Measurements from ENCODE around the gene SEC14L3.

The SEC14L3 gene

DNA sequence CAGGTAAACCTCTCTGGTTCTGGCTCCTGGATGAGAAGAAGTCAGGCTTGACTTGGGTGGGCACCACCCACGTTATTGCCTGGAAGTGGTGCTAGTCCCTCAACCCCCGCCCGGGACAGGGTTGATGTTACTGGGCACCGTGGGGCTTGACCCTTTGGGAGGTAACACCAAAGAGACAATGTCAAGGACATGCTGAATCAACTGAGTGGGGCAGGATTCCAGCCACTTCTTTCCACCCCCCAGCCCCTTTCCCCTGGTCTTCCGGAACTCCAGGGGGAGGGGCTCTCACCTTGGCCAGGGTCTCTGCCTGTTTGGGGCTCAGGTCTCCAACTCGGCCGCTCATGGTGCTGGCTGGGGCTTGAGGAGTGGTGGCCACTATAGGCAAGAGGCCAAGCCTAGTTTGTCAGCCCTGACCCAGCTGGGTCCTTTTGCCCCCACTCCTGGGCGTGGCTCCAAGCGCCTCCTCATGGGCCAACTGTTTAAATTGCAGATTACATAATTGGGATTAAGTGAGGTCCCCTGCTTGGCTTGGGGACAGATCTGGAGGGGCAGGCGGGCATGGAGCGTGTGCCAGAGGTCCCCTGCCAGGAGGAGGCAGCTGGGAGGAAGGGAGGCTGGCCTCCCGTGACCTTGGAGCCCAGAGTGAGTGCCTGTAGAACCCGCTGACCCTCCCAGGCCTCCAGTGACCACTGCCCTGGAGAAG lies at the start of gene SEC14L3:
TSS of gene SEC14L3 (minus strand) at position 402 of the 703 bp plus-strand sequence. CDS start at position 343, 59 bp downstream.
- DNase-seq: no peak

- no peak for DNase-seq
Measured at GRCh38 chr22:30519842-30520425, 48.1 kb upstream of the SEC14L3 start.

- DNase-seq: no peak
Measured at GRCh38 chr22:30516731-30517130, 44.9 kb upstream of the SEC14L3 start.

DNA sequence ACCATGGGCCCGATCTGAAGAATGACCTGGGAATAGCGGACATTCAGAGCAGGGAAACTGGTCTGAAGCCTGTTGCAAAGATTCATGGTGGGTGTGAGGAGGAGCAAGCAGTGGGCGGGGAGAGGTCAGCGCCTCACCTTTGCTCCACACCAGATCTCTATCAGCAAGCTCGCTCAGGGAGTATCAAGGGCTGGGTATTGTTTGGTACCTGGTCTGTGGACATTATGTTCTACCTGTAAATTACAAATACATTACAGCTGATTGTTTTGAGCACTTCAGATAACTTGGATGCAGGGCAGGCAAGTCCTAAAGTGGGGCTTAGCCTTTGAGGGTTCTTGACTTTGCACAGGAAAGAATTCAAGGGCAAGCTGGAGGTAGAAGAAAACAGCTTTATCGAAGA lies 44.5 kb upstream of the SEC14L3 start:
- DNase-seq: no peak

GRCh38 chr22:30514252-30514651 lies 42.4 kb upstream of the SEC14L3 start:
- no peak for DNase-seq

DNA sequence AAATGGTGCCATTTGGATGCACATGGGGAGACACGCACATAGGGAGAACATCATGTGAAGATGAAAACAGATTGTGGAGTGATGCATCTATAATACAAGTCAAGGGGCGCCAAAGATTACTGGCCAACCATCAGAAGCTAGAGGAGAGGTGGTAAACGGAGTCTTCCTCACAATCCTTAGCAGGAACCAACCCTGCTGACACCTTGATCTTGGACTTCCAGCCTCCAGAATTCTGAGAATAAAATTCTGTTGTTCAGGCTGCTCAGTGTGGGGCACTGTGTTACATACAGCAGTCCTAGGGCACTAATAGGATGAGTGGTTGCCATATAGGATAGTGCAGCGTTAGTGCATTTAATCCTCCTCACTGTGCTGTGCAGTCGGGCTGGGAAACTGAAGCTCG lies 41.6 kb upstream of the SEC14L3 start:
- no peak for DNase-seq

DNA sequence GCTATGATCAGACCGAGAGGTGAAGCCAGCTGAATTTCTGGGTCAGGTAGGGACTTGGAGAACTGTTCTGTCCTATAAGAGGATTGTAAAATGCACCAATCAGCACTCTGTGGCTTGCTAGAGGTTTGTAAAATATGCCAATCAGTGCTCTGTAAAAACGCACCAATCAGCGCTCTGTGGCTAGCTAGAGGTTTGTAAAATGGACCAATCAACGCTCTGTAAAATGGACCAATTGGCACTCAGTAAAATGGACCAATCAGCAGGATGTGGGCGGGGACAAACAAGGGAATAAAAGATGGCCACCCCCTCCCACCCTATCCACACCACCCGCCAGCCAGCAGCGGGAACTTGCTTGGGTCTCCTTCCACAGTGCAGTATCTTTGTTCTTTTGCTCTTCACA lies 40.1 kb upstream of the SEC14L3 start:
- no peak for DNase-seq

DNA sequence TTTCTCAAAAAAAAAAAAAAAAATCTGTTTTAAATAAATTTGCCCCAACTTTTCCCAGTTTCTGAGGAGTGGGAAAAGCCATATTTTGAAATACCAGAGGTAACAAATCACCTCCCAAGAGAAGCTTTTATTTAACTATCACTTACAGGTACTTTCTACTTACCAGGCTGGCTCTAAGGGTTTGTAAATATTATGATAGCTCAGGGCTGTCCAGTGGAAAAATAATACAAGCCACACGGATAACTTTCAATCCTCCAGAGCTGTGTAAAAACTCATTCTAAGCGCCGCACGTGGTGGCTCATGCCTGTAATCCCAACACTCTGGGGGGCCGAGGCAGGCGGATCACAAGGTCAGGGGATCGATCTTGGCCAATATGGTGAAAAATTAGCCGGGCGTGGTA lies 39.3 kb upstream of the SEC14L3 start:
- DNase-seq: no peak

GRCh38 chr22:30508216-30508615 lies 36.4 kb upstream of the SEC14L3 start:
- no peak for DNase-seq

DNA sequence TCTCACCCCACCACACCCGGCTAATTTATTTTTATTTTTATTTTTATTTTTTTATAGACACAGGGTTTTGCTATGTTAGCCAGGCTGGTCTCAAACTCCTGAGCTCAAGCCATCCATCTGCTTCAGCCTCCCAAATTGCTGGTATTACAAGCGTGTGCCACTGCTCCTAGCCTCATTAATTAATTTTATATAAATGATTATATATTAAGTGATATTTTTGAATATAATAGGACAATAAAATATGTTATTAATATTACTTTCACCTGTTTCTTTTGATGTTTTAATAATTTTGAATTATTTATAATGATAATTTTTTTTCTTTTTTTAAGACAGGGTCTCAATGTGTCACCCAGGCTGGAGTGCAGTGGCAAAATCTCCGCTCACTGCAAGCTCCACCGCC lies 35.9 kb upstream of the SEC14L3 start:
- DNase-seq: no peak

- DNase-seq: no peak
Measured at GRCh38 chr22:30506507-30506968, 34.7 kb upstream of the SEC14L3 start.

GRCh38 chr22:30503551-30503950 lies 31.7 kb upstream of the SEC14L3 start:
- DNase-seq: no peak

DNA sequence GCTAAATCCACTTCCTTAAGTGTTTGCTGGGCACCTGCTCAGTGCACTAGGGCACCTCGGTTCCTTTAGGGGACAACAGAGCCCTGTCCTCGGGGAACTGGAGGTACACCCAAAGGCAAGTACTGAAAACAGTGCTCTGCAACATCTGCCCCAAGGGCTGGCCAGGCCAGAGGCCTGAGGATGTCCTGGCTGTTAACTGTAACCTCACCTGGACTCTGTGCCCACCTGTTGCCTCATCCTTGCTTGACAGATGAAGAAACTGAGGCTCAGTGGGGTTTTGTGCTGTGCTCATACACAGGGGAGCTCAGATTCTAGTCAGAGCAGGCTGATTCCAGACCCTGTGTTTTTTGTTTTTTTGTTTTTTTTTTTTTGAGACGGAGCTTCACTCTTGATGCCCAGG lies 31.1 kb upstream of the SEC14L3 start:
- DNase-seq: no peak

- DNase-seq: no peak
Measured at GRCh38 chr22:30502153-30502552, 30.3 kb upstream of the SEC14L3 start.

DNA sequence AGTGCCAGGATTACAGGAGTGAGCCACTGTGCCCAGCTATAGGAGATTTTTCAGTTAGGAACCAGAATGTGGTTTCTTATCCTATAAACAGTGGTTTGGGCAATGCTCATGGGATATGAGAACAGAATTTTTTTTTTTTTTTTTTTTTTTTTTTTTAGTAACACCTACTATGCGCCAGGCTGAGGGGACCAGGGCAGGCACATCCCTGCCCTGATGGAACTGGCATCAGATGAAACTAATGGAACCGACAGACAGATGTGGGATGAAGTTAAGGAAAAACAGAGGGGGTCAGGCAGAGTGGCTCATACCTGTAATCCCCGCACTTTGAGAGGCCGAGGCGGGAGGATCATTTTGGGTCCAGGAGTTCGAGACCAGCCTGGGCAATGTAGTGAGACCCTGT lies 28.8 kb upstream of the SEC14L3 start:
- no peak for DNase-seq

DNA sequence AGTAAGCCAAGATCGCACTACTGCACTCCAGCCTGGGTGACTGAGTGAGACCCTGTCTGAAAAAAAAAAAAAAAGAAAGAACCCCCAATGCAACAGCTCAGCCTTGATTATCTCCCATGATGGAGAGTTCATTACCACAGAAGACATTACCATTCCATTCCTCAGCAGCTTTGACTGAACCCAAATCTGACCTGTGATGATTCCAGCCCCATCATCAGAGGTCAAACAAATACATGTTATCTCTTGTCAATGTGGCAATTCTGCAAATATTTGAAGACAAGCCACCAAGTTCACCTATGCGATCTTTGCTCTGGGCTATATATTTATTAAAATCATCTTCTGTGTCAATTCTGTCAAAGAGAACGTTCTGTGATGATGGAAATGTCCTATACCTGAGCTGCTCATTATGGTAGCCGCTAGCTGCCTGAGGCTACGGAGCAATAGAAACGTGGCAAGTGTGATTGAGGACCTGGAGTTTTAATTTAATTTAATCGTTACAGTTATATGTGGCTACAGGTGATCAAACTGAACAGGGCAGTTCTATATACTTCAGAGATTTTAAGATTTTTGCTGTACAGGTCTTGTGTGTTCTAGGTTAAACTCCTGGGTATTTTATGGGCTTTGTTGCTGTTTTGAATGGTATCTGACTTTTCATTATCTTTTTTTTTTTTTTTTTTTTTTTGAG lies 25.8 kb upstream of the SEC14L3 start:
- DNase-seq: no peak

DNA sequence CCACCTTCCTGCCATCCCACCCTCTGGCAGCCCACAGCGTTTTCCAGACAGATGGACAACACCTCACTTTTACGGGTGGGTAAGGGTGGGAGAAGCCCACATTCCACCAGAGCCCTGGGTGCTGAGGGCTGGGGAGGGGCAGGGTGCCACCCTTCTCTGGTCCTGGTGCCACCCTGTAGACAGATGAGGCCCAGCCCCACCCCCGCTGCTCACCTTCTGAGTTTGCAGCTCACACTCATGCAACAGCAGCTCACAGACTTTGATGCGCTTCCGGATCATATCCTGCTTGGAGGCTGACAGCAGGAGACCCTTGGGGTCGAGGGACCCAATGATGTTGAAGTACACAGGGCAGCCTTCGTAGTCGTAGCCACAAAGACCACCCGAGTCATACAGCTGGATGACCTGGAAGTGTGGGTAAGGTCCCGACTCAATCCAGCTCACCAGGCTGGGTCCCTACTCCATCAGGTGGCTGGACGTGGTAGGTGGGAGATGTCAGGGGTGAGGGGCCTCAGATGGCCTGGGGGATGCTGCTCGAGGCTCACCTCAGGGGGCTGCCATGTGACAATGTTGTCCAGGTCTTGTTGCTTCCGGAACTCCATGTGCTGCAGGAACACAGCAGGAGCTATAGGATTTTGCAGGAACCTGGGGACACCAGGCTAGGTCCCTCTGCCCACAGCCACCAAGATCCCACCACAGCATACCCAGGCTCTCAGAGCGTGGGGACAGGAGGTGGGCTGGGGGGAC lies 23.4 kb upstream of the SEC14L3 start:
- DNase-seq: no peak

DNA sequence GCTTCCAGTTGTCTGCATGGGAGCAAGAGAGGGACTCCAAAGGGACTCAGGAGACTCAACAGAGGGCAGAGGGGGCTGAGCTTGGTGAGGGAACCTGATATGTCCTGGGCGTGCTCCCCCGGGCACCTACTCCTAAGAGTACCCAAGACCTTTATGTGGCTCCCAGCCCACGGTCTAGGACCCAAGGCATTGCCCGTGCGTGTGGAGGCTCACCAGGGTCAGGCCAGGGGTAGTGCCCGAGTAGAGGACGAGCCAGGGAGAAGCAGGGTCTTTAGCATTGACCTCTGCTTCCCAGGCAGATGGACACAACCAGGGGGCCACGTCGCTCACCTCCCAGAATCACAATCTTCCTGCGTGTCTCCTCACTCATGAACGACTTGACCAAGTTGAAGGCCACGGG lies 20.3 kb upstream of the SEC14L3 start:
- no peak for DNase-seq

DNA sequence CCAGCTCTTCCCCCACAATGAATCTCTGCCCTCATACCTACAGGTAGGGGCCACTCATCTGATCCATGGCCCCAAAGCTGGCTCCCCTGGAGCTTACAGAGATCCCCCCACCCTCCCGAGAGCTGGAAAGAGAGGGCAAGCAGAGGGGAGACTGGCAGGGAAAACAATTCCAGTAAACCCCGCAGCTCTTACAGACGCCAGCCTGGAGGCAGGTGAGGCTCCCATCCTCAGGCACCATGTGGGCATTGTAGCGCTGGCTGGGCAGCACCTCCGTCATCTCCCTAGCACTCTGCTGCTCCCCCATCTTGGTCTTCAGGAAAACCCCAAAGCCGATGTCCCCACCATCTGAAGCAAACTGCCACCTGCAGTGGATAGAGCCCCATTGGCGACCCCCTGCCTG lies 19.6 kb upstream of the SEC14L3 start:
- DNase-seq: no peak

DNA sequence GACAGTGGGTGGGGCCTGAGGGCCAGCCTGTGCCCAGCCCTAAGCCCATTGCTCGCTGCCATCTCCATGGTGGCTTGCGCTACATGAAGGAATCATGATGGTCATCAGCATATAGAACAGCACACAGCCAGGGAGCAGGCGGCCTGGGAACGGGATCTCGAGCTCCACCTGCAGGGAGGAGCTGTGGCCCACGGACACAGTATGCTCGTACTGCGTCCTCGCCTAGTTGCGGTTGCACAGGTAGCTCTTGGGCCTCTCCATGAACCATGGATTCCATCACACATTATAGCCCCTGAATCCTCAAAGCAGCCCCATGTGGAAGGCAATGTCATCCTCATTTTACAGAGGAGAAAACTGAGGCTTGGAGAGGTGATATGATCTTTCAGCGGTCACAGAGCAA lies 18.6 kb upstream of the SEC14L3 start:
- DNase-seq: no peak

GRCh38 chr22:30488121-30488520 lies 16.3 kb upstream of the SEC14L3 start:
- no peak for DNase-seq

DNA sequence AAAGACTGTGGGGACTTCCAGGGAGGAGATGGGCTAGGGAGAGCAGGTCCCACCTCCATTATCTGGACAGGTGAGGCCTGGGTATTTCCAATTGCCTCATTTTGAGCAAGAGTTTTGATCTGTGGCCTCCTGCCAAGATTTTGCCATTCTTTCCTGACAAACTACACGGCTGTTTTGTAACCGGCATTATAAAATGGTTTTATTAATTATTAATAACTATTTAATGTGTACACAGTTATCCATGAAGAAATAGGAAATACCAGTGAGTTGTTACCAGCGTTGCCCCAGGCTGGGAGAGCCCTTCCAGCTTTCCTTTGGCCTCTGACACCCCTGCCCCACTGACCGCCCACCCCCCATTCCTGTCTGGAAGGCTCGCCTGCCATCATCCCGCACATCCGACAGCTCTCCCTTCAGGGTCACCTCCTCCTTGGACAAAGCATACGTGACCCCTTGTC lies 14.9 kb upstream of the SEC14L3 start:
- no peak for DNase-seq

DNA sequence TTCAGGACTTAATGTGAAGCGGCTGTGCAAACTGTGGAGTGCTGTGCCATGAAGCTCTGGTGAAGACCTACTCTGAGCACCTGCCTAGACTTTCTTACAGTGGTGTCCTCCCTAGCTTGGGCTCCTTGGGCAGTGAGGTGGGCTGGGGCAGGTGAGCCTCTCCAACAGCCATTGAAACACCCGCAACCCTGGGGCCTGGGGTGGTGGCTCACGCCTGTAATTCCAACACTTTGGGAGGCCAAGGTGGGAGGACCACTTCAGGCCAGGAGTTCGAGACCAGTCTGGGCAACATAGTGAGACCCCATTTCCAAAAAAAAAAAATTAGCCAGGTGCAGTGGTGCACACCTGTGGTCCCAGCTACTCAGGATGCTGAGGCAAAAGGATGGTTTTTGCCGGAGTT lies 14.3 kb upstream of the SEC14L3 start:
- no peak for DNase-seq

Data from C1 segment of cervical spinal cord (tissue), 14 donors.